Mammary epithelial cell (primary cell): Measurements from ENCODE around the gene TMEM176A.

Source experiments
- CTCF ChIP-seq, 2 donors: IDR thresholded peaks in 1 of 2; conservative IDR thresholded peaks in 1 of 2; 2 replicates each; pipeline ENCODE4 v1.5.1; 2011 to 2012; ENCODE audit warnings: inconsistent platforms in 2 of 2, low read length in 2 of 2, mild to moderate bottlenecking in 2 of 2, control low read depth in 1 of 2, low read depth in 1 of 2; ENCODE audit not compliant: insufficient read depth in 1 of 2; ENCODE audit errors: extremely low read depth in 1 of 2
- EZH2 ChIP-seq: IDR thresholded peaks from 2 replicates; pipeline ENCODE4 v1.6.1; 2012; ENCODE audit warnings: low read length, inconsistent platforms, borderline replicate concordance

- TF ChIP-seq CTCF (conservative IDR thresholded peaks at IDR 0.05 in 1 of 2, IDR thresholded peaks at IDR 0.05 in 1 of 2; ENCODE audit: extremely low read depth in 1 of 2, insufficient read depth in 1 of 2, low read depth in 1 of 2, low read length in 2 of 2) = no peak
- no peak for TF ChIP-seq EZH2
Observed at GRCh38 chr7:150831851-150832250, 31.3 kb downstream of the TMEM176A start.
